GOT3 (cell line): Measurements from ENCODE around the gene IL10RB.
"Not testable (repeated sequence)": the region's sequence is repeated elsewhere in the genome, so short reads cannot be mapped to it uniquely, and the experiment has no call there.

ENCODE experiments used
- DNase-seq: peaks from one replicate; lab custom pipeline; 2025; ENCODE audit warnings: mixed read lengths; lab: John Stamatoyannopoulos, UW

IL10RB gene

GRCh38 chr21:33266050-33266788, at the start of gene IL10RB:
TSS of gene IL10RB (plus strand) at chr21:33266367. CDS start at chr21:33266466, 99 bp downstream.
- peak; percentile 21 for DNase-seq

- DNase-seq = no peak
These were observed 49.0 kb upstream of the IL10RB start for GRCh38 chr21:33217138-33217520.

GRCh38 chr21:33219300-33219699, 46.9 kb upstream of the IL10RB start:
- no peak for DNase-seq

GRCh38 chr21:33219954-33220353, 46.2 kb upstream of the IL10RB start:
- DNase-seq = no peak

- DNase-seq = not testable (repeated sequence)
These were observed 40.8 kb upstream of the IL10RB start for GRCh38 chr21:33225376-33225775.

GRCh38 chr21:33228455-33228854, 37.7 kb upstream of the IL10RB start:
- no peak for DNase-seq

GRCh38 chr21:33229099-33229783, 36.9 kb upstream of the IL10RB start:
- no peak for DNase-seq

- no peak for DNase-seq
These were observed 36.2 kb upstream of the IL10RB start, which contains the start of gene IFNAR2 for GRCh38 chr21:33229784-33230544. TSS of gene IFNAR2 (plus strand) at chr21:33229938. CDS start at chr21:33241923, 11,985 bp downstream.

GRCh38 chr21:33230545-33231324, 35.4 kb upstream of the IL10RB start:
- DNase-seq = no peak

- no peak for DNase-seq
These were observed 34.6 kb upstream of the IL10RB start for GRCh38 chr21:33231526-33231925.

GRCh38 chr21:33232291-33233034, 33.7 kb upstream of the IL10RB start:
- no peak for DNase-seq

- DNase-seq = no peak
These were observed 31.3 kb upstream of the IL10RB start for GRCh38 chr21:33234635-33235520.

GRCh38 chr21:33236013-33236686, 30.0 kb upstream of the IL10RB start:
- DNase-seq = no peak

- no peak for DNase-seq
These were observed 29.4 kb upstream of the IL10RB start for GRCh38 chr21:33236766-33237165.

GRCh38 chr21:33237486-33237885, 28.7 kb upstream of the IL10RB start:
- DNase-seq = no peak

GRCh38 chr21:33238146-33238545, 28.0 kb upstream of the IL10RB start:
- no peak for DNase-seq

GRCh38 chr21:33238565-33239255, 27.5 kb upstream of the IL10RB start:
- no peak for DNase-seq

GRCh38 chr21:33239559-33240127, 26.5 kb upstream of the IL10RB start:
- not testable (repeated sequence) for DNase-seq

GRCh38 chr21:33240404-33240803, 25.8 kb upstream of the IL10RB start:
- no peak for DNase-seq
